HFF-Myc (cell line): Measurements from ENCODE around the gene RDH14.

Source experiments
- DNase-seq: peaks from one replicate; pipeline ENCODE4 v3.0.0-alpha.2; 2011; ENCODE audit warnings: low read depth; ENCODE audit errors: extremely low read depth
- H3K4me3 ChIP-seq: replicated peaks from 2 replicates; pipeline ENCODE4 v1.5.1; 2011; ENCODE audit warnings: low read depth, mild to moderate bottlenecking, control low read depth, low read length
- TF ChIP-seq, protein P1 (sequence below): IDR thresholded peaks from 2 replicates; pipeline ENCODE4 v1.5.1; 2012; ENCODE audit warnings: mild to moderate bottlenecking, low read depth, low read length, control low read depth; ENCODE audit errors: missing control alignments

The RDH14 gene

GRCh38 chr2:18519914-18520450, 40.5 kb downstream of the RDH14 start:
- TF ChIP-seq, protein P1, sequence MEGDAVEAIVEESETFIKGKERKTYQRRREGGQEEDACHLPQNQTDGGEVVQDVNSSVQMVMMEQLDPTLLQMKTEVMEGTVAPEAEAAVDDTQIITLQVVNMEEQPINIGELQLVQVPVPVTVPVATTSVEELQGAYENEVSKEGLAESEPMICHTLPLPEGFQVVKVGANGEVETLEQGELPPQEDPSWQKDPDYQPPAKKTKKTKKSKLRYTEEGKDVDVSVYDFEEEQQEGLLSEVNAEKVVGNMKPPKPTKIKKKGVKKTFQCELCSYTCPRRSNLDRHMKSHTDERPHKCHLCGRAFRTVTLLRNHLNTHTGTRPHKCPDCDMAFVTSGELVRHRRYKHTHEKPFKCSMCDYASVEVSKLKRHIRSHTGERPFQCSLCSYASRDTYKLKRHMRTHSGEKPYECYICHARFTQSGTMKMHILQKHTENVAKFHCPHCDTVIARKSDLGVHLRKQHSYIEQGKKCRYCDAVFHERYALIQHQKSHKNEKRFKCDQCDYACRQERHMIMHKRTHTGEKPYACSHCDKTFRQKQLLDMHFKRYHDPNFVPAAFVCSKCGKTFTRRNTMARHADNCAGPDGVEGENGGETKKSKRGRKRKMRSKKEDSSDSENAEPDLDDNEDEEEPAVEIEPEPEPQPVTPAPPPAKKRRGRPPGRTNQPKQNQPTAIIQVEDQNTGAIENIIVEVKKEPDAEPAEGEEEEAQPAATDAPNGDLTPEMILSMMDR, result no peak
- no peak overlapping the region for H3K4me3 ChIP-seq
- DNase-seq, result no peak

DNA sequence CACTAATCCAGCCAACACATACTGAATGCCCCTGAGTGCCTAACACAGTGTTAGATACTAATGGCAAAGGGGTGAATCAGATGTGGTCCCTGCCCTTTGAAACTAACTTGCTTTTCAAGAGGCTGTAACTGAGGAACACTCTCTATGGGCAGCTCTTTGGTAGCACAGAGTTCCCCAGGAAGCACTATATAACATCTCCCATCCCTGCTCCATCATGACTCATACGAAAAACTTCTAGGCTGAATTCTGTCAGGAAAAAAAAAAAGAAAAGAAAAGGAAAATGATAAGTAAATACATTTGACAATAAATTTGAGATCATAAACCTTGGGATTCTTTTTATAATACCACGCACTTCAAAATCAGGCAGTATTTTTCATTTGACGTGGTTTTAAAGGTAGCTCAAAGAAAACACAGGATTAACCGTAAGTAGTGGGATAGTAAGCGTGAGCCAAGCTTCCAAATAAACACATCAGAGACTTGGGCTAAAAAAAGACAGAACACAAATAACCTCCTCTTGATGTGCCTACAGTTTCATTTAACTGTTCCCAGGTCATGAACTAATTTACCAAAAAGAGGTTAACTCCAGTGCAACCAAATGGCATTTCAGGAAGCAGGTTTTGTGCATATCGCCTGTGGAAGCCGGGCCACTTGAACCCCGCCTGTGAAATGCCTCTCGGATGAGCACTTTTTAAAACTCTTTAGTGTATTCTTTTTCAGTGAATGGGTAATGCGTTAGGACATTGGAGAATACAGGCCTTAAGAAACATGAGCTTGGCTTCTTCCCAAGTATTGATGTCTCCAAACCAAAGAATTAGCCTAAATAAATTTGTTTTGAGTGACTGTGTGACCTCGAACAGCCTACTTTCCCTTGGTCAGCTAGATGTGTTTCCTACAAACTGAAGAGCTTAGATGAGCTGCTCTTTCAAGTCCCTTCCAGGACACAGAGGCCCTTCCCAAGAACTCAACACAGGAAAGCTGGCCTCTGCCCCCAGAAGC, 42.0 kb downstream of the RDH14 start:
- TF ChIP-seq, protein P1, result no peak
- peak; percentile 41 for DNase-seq
- no peak overlapping the region for H3K4me3 ChIP-seq

GRCh38 chr2:18517386-18517785, 43.1 kb downstream of the RDH14 start:
- no peak overlapping the region for H3K4me3 ChIP-seq
- TF ChIP-seq, protein P1, result no peak
- DNase-seq, result no peak

GRCh38 chr2:18516112-18516511, 44.3 kb downstream of the RDH14 start:
- DNase-seq, result peak; percentile 78

DNA sequence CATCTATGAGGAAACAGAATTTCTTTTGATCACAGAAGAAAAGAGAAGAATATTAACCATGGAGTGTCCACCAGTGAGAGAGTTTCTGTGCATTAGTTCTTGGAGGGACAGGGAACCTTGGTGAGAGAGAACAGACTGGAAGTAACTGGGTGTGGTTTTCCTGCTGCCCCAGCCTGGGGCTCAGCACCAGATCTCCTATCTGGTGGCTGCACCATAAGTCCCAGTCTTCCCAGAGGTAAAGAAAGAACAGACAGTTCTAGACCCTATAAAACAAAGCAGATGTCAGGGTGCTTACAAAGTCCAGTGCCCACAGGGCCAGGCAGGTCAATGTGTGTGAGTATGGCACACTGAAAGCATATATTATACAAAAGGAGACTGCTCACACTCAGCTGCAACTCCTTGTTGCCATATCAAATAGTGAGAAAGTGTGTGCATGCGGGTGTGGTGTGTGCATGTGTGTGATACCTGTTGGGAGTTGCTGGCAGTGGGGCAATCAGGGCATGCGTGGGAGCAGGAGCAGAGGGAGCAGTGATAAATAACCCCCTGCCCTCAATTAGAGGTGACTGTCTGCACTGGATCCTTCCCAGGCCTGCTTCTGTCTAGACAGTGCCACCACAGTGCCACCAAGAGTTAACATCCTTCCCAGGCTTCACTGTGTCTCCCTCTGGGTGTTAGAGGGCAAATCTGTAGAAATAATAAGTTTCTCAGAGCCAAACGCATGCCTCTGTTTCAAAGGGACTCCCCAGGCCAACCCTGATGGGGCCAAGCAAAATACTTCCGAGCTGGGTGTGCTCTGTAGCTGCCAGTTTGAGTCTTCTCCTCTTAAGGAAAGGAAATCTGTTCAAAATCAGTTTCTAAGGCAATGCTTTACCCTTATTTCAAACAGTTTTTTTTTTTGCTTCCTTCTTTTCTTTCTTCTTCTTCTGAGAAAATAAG, 45.7 kb downstream of the RDH14 start:
- no peak for DNase-seq
- TF ChIP-seq, protein P1, result no peak
- H3K4me3 ChIP-seq, result no peak overlapping the region

More at GRCh38 chr2:18516112-18516511, 44.3 kb downstream of the RDH14 start:
- H3K4me3 ChIP-seq, result no peak overlapping the region
- TF ChIP-seq, protein P1, result no peak

DNA sequence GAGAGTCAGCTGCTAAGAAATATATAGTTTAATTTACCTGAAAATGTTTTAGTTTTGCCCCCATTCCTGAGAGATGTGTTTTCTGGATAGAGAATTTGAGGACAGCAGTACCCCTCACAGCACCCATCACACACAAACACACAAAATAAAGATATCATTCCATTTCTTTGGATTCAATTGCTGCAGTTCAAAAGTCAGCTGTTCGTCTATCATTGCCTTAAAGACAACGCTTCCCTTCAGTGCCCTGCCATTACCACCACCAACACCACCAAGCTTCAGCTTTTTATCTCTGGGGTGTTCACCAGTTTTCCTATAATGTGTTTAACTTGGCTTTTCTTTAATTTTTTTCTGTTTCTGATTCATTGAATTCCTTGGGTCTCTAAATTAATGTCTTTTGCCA, 49.7 kb downstream of the RDH14 start:
- no peak for DNase-seq
- TF ChIP-seq, protein P1, result no peak
- no peak overlapping the region for H3K4me3 ChIP-seq
